Loucy (cell line): ENCODE results near the gene LRRC56.

Experiments
- H2AFZ ChIP-seq: fragments of 200-600 bp; sonication (generic); 2 replicates; pipeline ENCODE4 v1.6.0; 2016; ENCODE audit warnings: antibody characterized with exemption, mild to moderate bottlenecking, low read length, moderate library complexity
- H3F3A ChIP-seq: fragments of 200-600 bp; 2 replicates; pipeline ENCODE4 v1.6.0; 2016; ENCODE audit warnings: antibody characterized with exemption, low read depth, mild to moderate bottlenecking
- H3K27me3 ChIP-seq: fragments of 200-600 bp; sonication (generic); 2 replicates; pipeline ENCODE4 v1.6.1; 2014; ENCODE audit warnings: low read length, mild to moderate bottlenecking; ENCODE audit not compliant: insufficient read depth, poor library complexity, severe bottlenecking
- H3K36me3 ChIP-seq: fragments of 200-600 bp; sonication (generic); 2 replicates; pipeline ENCODE4 v1.6.1; 2016; ENCODE audit warnings: low read length; ENCODE audit not compliant: insufficient read depth
- H3K4me1 ChIP-seq: fragments of 200-600 bp; sonication (generic); 2 replicates; pipeline ENCODE4 v1.5.1; 2014; ENCODE audit warnings: low read length, mild to moderate bottlenecking; ENCODE audit not compliant: insufficient read depth, poor library complexity, severe bottlenecking
- H3K4me2 ChIP-seq: fragments of 200-600 bp; sonication (generic); 2 replicates; pipeline ENCODE4 v1.6.0; 2014; ENCODE audit warnings: antibody characterized with exemption, low read length, low read depth, mild to moderate bottlenecking; ENCODE audit not compliant: poor library complexity, severe bottlenecking
- H3K4me3 ChIP-seq: fragments of 200-600 bp; sonication (generic); 2 replicates; pipeline ENCODE4 v1.5.1; 2014; ENCODE audit warnings: low read length, mild to moderate bottlenecking, mixed read lengths; ENCODE audit not compliant: poor library complexity, severe bottlenecking
- H3K79me2 ChIP-seq: fragments of 200-600 bp; sonication (generic); 2 replicates; pipeline ENCODE4 v1.6.1; 2014; ENCODE audit warnings: low read length; ENCODE audit not compliant: insufficient read depth
- H3K9ac ChIP-seq: fragments of 200-600 bp; sonication (generic); 2 replicates; pipeline ENCODE4 v1.6.0; 2014; ENCODE audit warnings: mild to moderate bottlenecking, low read depth, low read length, moderate library complexity; ENCODE audit not compliant: poor library complexity, severe bottlenecking
- H3K9me2 ChIP-seq: fragments of 200-600 bp; sonication (generic); replicated peaks from 2 replicates; pipeline ENCODE4 v1.6.1; 2016; ENCODE audit warnings: low read depth, low read length, mixed read lengths
- H3K9me3 ChIP-seq: fragments of 200-600 bp; sonication (generic); 2 replicates; pipeline ENCODE4 v1.6.1; 2014; ENCODE audit warnings: mild to moderate bottlenecking, antibody characterized with exemption, low read length, low read depth; ENCODE audit not compliant: insufficient read depth
- H4K20me1 ChIP-seq: fragments of 200-600 bp; sonication (generic); 2 replicates; pipeline ENCODE4 v1.6.0; 2014; ENCODE audit warnings: antibody characterized with exemption, low read length, mild to moderate bottlenecking; ENCODE audit not compliant: insufficient read depth, poor library complexity, severe bottlenecking
- EZH2phosphoT487 ChIP-seq: fragments of 200-600 bp; IDR thresholded peaks from 2 replicates; pipeline ENCODE4 v1.6.1; 2018; ENCODE audit warnings: antibody characterized with exemption, mild to moderate bottlenecking, moderate library complexity, borderline replicate concordance
- TF ChIP-seq, protein P1 (sequence below): fragments of 200-600 bp; sonication (generic); conservative IDR thresholded peaks from 2 replicates; pipeline ENCODE4 v1.5.1; 2014; ENCODE audit warnings: mild to moderate bottlenecking, antibody characterized with exemption, low read length

Gene LRRC56

DNA sequence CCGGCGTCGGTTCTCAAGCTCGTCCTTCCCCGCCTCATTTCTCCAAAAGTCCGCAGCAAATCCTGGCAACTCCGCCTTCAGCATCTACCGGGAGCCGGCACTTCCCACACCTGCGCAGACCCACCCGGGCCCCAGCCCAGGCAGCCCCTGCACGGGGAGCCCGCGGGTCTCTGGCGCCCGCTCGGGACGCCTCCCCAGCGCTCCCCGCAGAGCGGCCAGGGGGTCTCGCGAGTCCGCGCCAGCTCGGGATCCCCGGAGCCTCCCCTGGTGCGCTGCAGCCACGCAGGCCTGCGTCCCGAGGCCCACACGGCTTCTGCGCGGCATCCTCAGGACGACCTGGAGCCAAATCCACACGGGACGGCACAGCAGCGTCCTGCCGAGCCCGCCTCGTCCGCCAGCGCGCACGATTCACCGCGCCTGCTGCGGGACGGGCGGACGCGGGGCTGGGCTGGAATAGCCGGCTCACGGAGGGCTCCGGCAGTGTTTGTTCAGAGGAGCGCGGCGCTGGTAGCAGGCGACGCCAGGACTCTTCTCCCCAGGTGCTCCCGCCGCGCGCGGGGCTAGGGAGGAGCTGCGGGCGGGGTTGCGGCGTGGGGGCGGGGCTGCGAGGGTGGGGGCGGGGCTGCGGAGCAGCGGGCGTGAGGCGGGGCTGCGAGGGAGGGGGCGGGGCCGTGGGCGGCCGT lies 38.1 kb downstream of the LRRC56 start:
- no peak overlapping the region for H3K9ac ChIP-seq
- peaks cover 38% of the 10 kb centered on the region for H4K20me1 ChIP-seq
- H3K79me2 ChIP-seq: peaks cover 39% of the 10 kb centered on the region
- H3K27me3 ChIP-seq: no peaks in the 10 kb centered on the region
- H3K4me3 ChIP-seq: peak overlapping the region; percentile 79
- H3K9me2 ChIP-seq: no peaks in the 10 kb centered on the region
- peak overlapping the region; percentile 83 for H3K4me2 ChIP-seq
- H3F3A ChIP-seq: no peaks in the 10 kb centered on the region
- H3K4me1 ChIP-seq: peaks cover 34% of the 10 kb centered on the region
- peak overlapping the region; percentile 87 for H2AFZ ChIP-seq
- H3K9me3 ChIP-seq: no peaks in the 10 kb centered on the region
- TF ChIP-seq, protein P1, sequence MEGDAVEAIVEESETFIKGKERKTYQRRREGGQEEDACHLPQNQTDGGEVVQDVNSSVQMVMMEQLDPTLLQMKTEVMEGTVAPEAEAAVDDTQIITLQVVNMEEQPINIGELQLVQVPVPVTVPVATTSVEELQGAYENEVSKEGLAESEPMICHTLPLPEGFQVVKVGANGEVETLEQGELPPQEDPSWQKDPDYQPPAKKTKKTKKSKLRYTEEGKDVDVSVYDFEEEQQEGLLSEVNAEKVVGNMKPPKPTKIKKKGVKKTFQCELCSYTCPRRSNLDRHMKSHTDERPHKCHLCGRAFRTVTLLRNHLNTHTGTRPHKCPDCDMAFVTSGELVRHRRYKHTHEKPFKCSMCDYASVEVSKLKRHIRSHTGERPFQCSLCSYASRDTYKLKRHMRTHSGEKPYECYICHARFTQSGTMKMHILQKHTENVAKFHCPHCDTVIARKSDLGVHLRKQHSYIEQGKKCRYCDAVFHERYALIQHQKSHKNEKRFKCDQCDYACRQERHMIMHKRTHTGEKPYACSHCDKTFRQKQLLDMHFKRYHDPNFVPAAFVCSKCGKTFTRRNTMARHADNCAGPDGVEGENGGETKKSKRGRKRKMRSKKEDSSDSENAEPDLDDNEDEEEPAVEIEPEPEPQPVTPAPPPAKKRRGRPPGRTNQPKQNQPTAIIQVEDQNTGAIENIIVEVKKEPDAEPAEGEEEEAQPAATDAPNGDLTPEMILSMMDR: no peak
- no peak for TF ChIP-seq EZH2phosphoT487
- H3K36me3 ChIP-seq: no peaks in the 10 kb centered on the region

DNA sequence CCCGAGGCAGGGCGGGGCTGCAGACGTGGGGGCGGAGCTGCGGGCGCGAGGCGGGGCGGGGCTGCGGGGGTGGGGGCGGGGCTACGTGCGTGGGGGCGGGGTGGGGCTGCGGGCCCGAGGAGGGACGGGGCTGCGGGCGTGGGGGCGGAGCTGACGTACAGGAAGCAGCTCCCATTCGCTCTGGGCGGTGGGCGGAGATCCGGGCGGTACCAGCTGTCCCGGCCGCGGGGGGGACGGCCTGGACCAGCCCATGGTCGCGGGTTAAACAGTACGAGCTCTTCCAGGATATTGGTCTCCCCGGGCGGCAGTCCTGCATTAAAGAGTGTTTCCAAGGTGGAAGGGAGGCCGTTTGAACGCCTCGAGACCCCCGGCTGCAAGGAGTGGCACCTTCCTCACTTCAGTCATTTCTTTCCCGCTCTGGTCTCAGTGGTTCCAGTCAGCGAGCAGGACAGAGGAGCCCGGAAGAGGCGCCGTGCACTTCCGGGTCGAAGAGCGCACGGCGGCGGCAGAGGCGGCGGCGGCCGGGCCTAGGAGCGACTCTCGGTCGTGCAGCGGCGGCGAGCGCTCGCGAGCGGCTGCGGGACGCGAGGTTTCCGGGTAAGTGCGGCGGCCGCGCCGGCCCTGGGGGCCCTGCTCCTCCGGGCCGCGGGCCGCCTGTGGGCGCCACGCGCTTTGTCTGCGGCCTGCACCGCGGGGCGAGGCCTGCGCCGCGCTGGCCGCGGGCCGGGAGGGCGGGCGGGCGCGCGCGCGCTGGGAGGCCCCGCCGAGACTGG lies 38.9 kb downstream of the LRRC56 start, which contains the start of gene PHRF1:
TSS of gene PHRF1 (plus strand) at position 475 of the 773 bp plus-strand sequence. CDS start 5,043 bp downstream, outside the sequence.
- Histone ChIP-seq H3K4me2 (peak within 1 kb of the TSS; percentile 100), H4K20me1 (peaks cover 44% of the 10 kb centered on the region), H3K79me2 (peaks cover 47% of the 10 kb centered on the region), H3K36me3 (no peaks in the 10 kb centered on the region), H3K9me2 (no peaks in the 10 kb centered on the region), H3K9me3 (no peaks in the 10 kb centered on the region), H3K9ac (peak within 1 kb of the TSS; percentile 97), H3F3A (no peaks in the 10 kb centered on the region), H3K4me1 (peaks cover 35% of the 10 kb centered on the region), H3K27me3 (no peaks in the 10 kb centered on the region), H3K4me3 (peak within 1 kb of the TSS; percentile 93), H2AFZ (peak within 1 kb of the TSS; percentile 90)
- no peak for TF ChIP-seq EZH2phosphoT487

DNA sequence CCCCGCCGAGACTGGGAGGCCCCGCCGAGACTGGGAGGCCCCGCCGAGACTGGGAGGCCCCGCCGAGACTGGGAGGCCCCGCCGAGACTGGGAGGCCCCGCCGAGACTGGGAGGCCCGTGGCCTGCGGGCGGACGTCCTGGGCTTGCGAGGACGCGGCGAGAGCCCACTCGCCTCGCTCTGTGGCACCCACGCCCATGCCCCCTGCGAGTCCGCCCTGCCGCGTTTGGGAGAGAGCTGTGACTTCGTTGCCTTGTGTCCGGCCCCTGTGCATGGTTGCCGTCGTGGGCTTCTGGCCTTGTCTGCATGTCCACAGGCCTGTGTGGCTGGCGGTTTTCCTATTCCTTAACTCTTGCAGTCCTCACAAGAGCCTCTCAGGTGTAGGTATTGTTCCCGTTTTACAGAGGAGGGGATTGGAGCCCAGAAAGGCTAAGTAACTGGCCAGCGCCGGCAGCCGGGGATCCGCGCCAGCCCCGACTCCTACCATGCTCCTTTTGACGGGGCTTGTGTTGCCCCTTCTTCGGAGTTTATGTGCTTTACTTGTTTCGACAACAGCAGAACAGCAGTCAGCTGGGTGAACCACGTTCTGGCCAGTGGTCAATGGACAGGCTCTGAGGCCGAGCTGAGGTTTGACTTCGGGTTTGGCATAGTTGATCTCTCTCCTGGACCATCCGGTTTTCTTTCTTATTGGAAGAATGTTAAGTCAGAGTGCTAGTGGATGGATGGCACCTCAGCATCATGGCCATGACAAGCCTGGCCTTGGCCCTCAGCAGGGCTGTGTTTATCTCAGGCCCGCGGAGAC lies 39.7 kb downstream of the LRRC56 start:
- peaks cover 7% of the 10 kb centered on the region; the same call in 1 of the 2 replicates for H3K36me3 ChIP-seq
- peaks cover 52% of the 10 kb centered on the region for H4K20me1 ChIP-seq
- TF ChIP-seq, protein P1: no peak
- no peak for TF ChIP-seq EZH2phosphoT487
- peaks cover 55% of the 10 kb centered on the region for H3K79me2 ChIP-seq
- peaks cover 35% of the 10 kb centered on the region for H3K4me1 ChIP-seq
- no peak overlapping the region for H2AFZ ChIP-seq
- H3K9me2 ChIP-seq: no peaks in the 10 kb centered on the region
- no peaks in the 10 kb centered on the region for H3K27me3 ChIP-seq
- H3K9me3 ChIP-seq: no peaks in the 10 kb centered on the region
- H3K4me3 ChIP-seq: peak overlapping the region; percentile 93
- H3F3A ChIP-seq: no peaks in the 10 kb centered on the region
- H3K4me2 ChIP-seq: peak overlapping the region; percentile 100
- peak overlapping the region; percentile 97 for H3K9ac ChIP-seq
